Stimulated activated naive CD8-positive, alpha-beta T cell treated with anti-CD3 and anti-CD28 coated beads, Interleukin-15, Interleukin-2, amounts not matched to agents 100 U/mL and 50 U/mL, for 24 hours (primary cell): ENCODE measurements around the gene JAGN1.
"Not testable (repeated sequence)": the region's sequence is repeated elsewhere in the genome, so short reads cannot be mapped to it uniquely, and the experiment has no call there.

Experiments
- ATAC-seq: fragments of 150-1000 bp; cut with Tn5 transposase; one replicate; pipeline ENCODE4 v1.10.0; 2021
- DNase-seq: peaks from one replicate; pipeline ENCODE4 v3.0.0; 2021

JAGN1 gene

GRCh38 chr3:9890249-9891071, at the start of gene JAGN1:
TSS of gene JAGN1 (plus strand) at chr3:9890610. CDS start at chr3:9890723, 113 bp downstream.
- ATAC-seq, result peak; percentile 82
- DNase-seq, result peak; percentile 93

DNA sequence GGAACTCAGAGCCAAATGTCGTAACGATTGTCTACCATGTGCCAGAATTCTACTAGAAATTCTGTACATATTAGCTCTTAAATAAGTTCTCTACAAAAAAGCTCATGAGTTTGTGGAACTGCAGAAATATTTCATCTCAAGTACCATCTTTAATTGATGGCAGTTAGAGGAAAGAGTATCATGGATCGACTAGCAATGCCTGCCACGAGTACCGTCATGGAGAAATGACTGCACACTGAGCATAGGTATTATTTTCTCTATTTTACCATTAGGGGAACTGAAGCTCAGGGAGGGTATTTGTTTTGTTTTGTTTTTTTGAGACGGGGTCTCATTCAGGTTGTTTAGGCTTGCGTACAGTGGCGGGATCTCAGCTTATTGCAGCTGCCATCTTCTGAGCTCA, 49.4 kb upstream of the JAGN1 start:
- DNase-seq, result no peak
- no peak for ATAC-seq

DNA sequence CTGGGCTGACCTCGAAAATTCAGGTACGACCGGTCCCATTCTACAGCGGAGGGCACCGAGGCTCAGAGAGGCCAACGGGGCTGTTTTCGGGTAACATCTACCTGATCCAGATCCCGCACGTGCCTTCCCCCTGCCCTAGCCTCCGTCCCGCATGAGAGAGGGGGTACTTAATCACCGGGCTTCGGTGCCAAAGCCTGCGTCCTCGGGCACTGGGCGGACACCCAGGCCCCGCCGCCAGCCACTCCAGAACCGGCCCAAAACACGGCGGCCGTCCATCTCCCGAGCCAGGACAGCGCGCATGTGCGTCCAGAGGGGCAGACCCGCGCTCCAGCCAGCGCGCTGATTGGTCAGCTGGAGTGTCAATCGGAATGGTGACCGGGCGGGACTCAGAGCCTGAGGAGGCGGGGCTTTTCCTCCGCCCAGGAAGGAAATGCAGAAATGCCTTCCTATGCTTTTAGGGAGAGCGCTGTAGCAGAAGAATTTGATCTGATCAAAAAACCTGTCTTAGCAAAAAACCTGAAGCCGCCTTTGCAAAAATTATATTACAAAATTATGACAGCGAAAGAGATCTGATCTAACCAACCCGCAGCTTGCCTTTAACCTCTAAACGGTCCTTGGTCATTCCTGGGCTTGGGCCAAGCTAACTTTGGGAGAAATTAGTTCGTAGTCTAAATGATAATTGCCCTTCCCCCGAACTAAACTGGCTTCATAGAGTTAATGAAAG, 46.5 kb upstream of the JAGN1 start, which contains the start of gene RPUSD3:
RPUSD3 (minus strand) TSS at position 294 of the 724 bp plus-strand sequence; CDS start at position 276, 18 bp downstream.
- DNase-seq (peak; percentile 99), ATAC-seq (peak; percentile 99)

DNA sequence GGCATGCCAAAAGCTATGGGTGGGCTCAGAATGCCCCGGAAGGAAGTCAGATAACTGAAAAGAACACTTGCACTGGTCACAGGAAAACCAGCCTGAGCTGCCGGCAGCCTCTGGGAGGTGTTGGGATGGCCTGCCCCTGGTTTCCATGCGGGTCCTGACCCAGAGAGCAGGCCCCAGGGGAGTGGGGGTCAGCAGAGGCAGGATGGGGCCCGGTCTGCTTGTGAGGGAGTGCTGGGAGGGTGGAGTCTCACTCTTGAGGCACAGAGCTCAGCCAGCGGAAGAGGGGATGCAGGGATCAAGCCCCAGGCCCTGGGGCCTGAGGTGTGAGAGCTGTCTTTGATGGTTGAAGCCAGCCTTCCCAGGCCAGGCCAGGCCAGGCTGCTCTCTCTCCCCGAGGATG, 44.2 kb upstream of the JAGN1 start:
- DNase-seq (no peak), ATAC-seq (no peak)

GRCh38 chr3:9846931-9847488, 43.4 kb upstream of the JAGN1 start:
- ATAC-seq, result no peak
- DNase-seq, result no peak

DNA sequence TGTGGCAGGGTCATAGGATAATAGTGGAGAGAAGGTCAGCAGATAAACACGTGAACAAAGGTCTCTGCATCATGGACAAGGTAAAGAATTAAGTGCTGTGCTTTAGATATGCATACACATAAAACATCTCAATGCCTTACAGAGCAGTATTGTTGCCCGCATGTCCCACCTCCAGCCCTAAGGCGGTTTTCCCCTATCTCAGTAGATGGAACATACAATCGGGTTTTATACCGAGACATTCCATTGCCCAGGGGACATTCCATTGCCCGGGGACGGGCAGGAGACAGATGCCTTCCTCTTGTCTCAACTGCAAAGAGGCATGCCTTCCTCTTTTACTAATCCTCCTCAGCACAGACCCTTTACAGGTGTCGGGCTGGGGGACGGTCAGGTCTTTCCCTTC, 42.5 kb upstream of the JAGN1 start:
- not testable (repeated sequence) for ATAC-seq, DNase-seq

- not testable (repeated sequence) for DNase-seq, ATAC-seq
Measured at GRCh38 chr3:9848860-9849259, 41.5 kb upstream of the JAGN1 start.

GRCh38 chr3:9851383-9851782, 39.0 kb upstream of the JAGN1 start:
- not testable (repeated sequence) for DNase-seq, ATAC-seq

DNA sequence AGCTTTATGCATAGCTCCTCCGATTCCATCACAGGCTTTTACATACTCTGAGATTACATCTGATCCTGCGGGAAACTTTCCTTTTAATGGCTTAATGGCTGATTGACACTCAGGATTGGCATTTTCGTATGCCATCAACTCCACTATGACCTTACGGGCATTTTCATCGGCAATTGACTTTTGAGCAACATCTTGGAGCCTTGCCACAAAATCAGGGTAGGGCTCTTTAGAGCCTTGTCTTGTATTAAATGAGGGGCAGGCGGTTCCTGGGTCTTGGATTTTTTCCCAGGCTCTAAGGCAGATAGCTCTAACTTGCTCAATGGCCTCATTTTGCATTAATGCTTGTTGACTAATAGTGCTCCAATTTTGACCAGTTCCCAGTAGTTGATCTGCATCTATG, 38.5 kb upstream of the JAGN1 start:
- DNase-seq, ATAC-seq: not testable (repeated sequence)

DNA sequence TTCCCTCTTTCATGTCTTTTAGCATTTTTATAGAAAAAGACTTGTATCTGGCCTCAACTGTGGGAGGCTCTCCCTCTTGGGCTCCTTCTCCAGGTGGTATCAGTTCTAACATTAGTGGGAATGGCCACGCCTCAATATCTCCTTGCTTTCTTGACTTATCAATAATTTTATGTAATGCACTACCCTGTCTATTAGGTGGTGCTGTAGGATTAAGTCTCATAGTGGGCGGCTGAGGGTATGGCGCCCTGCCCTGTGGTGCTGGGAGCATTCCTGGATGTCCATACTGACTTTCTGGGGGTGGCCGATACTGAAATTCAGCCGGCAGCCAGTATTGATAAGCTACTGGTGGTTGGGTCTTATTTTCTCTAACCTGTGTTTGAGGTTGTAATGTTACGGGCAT, 37.9 kb upstream of the JAGN1 start:
- no peak for ATAC-seq
- DNase-seq, result no peak

DNA sequence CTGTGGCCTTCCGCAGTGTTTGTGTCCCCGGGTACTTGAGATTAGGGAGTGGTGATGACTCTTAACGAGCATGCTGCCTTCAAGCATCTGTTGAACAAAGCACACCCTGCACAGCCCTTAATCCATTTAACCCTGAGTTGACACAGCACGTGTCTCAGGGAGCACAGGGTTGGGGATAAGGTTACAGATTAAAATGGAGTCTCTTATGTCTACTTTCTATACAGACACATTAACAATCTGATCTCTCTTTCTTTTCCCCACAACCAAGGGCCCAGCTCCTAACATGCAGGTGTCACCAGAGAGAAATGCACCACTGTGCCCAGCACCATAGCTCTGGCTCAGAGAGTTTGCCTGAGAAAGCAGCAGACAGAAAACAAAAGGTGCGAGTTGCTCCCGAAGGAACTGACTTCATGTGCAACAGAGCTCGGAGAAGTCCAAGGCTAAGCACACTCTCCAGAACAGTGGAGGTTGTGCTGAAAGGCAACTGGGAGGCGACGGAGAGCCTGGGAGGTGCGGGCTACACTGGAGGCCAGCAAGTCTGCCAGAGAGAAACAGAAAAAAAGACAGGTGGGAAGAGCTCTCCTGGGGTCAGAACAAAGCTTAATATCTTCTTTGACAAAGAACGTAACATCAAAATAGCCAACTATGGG, 36.0 kb upstream of the JAGN1 start:
- ATAC-seq, DNase-seq: not testable (repeated sequence)

DNA sequence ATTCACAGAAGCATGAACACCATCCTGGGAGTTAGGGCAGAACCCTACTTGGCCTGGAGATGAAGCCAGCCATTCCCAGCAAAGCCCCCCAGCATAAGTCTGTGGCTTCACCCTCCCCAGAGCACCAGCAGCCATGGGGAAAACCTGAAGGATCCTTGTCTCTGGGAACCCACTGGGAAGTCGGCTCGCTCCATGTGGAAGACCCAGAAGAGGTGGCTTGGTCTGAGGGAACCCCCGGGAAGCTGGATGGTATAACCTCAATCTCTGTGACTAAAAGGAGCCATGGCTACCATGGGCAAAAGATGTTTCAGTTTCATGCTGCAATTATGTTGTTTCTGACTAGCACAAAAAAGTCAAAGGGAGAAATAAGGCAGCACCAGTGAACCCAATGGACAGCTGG, 34.8 kb upstream of the JAGN1 start:
- DNase-seq (no peak), ATAC-seq (no peak)

GRCh38 chr3:9859530-9860025, 30.8 kb upstream of the JAGN1 start:
- DNase-seq, result no peak
- ATAC-seq, result no peak

DNA sequence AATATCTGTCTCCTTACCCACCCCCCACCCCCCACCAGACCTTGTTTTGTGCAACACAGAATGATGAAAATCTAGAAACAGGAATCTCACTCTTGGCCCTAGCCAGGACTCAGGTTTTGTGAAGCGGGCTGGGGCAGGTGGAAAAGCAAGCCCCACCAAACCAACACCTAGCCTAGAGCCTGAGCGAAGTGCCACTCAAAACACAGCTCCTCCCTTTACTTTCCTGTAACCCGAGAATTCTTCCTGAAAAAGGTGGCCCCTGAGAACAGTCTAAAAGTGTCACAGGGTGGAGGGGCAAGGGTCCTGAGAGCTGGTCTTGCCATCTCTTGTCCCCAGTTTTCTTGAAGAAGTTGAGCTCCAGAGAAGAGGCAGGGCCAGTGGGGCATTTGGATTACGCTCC, 29.2 kb upstream of the JAGN1 start:
- ATAC-seq (no peak), DNase-seq (no peak)

DNA sequence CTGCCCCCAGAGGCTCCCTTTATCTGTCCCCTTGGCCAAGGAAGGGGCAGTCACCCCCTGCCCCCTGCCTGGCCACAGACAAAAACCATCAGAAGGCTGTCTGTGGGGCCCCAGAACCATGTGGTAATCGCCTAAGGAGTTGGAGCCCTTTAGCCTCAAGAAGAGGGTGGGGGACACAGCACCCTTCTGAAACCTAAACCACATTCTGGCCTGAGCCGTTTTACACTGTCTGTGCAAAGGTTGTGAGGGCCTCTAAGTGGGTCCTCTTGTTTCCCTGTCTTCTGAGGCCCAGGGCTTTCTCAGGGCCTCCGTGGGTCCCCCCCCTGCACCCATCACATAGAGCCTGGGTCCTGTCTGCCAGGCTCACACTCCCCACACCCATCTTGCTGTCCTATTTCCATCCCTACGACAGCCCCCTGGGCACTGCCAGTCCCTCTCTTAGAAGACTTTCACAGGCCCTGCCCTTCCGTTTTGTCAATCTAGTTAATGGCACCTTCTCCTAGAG, 28.7 kb upstream of the JAGN1 start:
- DNase-seq (no peak), ATAC-seq (no peak)

DNA sequence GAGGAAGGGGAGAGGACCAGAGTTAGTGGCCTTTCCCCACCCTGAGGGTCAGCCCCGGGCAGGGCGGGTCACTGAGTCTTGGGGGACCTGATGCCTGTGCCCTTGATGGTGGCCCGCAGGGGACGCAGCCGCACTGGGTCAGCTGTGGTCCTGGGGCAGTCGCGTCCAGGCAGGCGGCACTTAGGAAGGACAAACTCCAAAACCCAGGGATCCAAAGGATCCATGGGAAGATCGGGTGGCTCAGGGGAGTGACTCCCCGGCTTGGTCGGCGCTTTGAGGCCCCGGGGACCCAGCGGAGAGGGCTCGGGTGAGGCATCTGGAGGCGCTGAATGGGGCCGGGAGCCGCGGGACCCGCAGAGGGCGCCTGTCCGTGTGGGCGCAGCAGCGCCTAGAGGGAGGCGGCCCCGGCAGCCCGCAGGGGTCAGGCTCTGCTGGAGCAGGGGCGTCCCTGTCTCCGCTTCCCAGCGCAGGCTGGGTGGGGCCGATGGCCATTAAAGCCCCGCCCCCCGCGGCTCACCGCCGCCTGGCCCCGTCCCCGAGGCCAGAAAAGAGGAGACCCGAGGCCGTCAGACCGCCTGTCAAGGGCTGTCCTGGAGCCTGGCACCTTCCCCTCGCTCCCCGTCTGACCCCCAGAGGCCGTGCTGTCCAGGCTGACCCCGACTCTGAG, 27.9 kb upstream of the JAGN1 start:
- peak; percentile 83 for ATAC-seq
- DNase-seq, result peak; percentile 44

DNA sequence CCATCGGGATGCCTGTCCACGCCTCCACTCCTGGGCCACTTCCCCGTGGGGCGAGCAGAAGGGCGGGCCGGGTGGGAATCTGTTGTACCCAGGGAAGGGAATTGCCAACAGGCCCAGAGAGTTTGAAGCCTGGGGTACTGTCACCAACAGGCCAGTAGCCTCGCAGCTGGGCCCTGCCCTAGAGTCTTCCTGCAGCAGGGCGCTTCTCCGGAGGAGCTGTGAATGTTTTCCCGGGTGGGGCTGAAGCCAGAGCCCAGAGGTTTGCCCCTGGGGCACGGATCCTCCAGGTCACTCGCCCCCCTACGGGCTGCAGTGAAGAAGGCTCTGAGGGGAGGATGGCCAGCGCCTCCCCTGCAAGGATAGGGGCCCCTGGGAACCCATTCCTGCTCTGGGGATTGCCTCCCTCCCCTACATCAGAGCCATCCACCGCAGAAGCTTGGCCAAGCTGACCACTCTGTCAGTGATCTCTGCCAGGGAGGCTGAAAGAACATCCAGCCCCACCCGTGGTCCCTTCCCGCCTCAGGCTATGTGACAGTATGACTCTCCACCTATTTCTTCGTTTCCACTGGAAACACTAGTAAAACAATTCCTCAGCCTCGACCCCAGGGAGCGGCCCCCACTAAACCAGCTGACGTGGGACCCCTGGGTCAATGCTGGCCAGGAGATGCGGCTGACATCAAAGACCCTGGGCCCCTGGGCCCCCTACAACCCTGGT, 27.2 kb upstream of the JAGN1 start:
- ATAC-seq, result no peak

DNA sequence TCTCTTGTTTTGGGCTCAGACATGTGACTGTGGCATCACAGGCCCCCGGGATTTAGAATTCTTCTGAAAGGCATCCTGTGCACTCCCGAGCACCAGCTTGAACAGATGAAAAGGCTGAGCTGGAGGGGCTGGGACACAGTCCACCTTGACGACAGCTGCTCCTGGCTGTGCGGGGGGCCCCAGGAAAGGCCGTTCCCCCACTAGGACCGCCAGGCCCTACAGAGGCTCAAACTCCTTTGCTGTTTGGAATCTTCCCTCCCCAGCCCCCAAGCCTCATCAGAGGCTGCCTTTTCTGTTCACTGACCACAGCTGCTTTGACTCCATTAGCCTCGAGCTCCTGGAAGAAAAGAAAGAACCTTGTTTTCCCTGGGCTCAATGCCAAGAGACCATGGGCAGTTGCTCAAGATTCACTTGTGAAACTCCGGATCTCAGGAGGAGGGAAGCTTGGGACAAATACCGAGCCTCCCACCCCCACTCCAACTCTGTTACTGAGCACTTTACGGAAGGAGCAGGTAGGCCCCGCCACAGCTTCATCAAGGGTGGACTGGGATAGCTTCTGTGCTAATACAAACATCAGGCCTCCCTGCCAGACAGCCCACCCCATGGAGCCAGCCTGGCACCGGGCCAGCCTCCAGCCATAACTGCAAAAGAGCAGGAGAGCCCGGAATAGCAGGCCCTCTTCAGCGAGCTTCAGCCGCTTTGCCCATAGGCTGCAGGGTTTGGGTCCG, 26.0 kb upstream of the JAGN1 start:
- ATAC-seq (no peak), DNase-seq (no peak)

More for the DNA sequence above, 27.2 kb upstream of the JAGN1 start:
- no peak for DNase-seq

DNA sequence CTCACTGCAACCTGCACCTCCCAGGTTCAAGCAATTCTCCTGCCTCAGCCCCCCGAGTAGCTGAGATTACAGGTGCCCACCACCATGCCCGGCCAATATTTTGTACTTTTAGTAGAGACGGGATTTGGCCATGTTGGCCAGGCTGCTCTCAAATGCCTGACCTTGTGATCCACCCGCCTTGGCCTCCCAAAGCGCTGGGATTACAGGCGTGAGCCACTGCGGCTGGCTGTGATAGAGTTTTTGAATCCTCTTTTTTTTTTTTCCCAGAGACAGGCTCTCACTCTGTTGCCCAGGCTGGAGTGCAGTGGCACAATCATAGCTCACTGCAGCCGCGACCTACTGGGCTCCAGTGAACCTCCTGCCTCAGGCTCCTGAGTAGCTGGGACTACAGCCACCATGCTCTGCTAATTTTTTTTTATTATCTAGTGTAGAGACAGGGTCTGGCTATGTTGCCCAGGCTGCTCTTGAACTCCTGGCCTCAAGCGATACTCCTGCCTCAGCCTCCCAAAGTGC, 25.2 kb upstream of the JAGN1 start:
- DNase-seq, ATAC-seq: not testable (repeated sequence)

DNA sequence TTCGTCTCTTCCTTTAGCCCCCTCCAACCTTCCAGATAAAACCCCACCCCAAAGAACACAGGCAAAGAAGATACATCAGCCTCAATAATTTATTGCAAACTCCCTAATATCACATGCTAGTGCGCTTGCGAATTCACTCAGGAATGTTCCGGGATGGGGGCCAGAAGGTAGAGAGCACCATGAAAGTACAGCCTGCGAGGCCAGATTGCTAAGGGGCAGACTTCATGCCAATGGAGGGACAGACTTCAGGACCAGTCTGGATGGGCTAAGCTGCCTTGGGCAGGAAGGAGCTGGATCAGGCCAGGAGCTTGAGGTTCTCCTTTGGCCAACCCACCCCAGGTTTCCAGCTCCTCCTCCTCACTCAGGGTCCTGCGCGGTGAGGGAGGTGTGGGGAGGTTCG, 23.8 kb upstream of the JAGN1 start:
- ATAC-seq, result no peak

More for the DNA sequence above, 23.8 kb upstream of the JAGN1 start:
- no peak for DNase-seq
